ENCODE data around the gene TRPT1. TPM values are rescaled to one million over a fixed set of nuclear protein-coding genes. Genes with fewer than 3 reads are reported as not detected.

Gene TRPT1
- total and polyA plus RNA-seq, 9 of the 15 experiments (the other 6 are each of a cell fraction or from before 2014, with no cell fraction given), result 4.6 to 41.7 (median 23.1) TPM

DNA sequence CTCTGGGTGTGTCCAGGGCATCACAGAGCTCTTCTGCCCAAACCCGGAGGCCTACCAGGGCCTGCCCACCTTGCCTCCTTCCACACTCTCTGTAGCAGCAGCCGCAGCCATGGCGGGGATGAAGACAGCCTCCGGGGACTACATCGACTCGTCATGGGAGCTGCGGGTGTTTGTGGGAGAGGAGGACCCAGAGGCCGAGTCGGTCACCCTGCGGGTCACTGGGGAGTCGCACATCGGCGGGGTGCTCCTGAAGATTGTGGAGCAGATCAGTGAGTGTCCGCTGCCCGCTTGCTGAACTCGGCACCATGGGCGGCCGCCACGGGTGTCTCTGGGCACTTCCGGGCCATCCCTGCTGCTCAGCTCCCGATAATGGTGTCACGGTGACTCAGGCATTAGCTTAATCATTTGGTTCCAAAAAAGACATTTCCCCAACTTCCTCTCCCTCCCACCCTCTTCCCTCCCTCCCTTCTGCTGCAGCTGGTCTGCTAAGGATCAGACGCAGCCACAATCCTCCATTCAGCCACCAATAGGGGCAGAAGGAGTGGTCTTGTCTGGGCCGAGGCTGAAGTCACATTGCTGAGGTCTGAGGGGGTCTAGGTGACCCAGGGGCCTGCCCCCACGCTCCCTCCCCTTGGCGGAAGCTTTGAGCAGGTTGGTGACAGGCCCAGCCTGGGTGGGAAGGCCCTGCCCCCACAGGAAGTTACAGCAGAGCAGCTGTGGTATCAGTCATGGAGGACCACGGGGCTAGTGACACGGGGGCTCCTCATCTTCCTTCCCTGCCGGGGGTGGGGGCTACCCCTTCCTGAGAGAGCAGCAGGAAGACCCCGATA is 18.5 kb downstream of the TRPT1 start (continued):
- TF ChIP-seq, protein P1, sequence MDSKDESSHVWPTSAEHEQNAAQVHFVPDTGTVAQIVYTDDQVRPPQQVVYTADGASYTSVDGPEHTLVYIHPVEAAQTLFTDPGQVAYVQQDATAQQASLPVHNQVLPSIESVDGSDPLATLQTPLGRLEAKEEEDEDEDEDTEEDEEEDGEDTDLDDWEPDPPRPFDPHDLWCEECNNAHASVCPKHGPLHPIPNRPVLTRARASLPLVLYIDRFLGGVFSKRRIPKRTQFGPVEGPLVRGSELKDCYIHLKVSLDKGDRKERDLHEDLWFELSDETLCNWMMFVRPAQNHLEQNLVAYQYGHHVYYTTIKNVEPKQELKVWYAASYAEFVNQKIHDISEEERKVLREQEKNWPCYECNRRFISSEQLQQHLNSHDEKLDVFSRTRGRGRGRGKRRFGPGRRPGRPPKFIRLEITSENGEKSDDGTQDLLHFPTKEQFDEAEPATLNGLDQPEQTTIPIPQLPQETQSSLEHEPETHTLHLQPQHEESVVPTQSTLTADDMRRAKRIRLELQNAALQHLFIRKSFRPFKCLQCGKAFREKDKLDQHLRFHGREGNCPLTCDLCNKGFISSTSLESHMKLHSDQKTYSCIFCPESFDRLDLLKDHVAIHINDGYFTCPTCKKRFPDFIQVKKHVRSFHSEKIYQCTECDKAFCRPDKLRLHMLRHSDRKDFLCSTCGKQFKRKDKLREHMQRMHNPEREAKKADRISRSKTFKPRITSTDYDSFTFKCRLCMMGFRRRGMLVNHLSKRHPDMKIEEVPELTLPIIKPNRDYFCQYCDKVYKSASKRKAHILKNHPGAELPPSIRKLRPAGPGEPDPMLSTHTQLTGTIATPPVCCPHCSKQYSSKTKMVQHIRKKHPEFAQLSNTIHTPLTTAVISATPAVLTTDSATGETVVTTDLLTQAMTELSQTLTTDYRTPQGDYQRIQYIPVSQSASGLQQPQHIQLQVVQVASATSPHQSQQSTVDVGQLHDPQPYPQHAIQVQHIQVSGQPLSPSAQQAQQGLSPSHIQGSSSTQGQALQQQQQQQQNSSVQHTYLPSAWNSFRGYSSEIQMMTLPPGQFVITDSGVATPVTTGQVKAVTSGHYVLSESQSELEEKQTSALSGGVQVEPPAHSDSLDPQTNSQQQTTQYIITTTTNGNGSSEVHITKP (IDR thresholded peaks at IDR 0.05; ENCODE audit: partially characterized antibody), result no peak
- TF ChIP-seq SRSF3 (IDR thresholded peaks at IDR 0.05; ENCODE audit: insufficient read depth, low read length), result no peak; the same call in 1 of the 2 replicates
- TF ChIP-seq ZNF551 (CRISPR knock-in tag; IDR thresholded peaks at IDR 0.05), result no peak
- no peak for TF ChIP-seq STAT5A (IDR thresholded peaks at IDR 0.05; ENCODE audit: borderline replicate concordance, low read length)
- TF ChIP-seq PHB2 (IDR thresholded peaks at IDR 0.05; ENCODE audit: low read depth), result no peak
- TF ChIP-seq TAL1 (IDR thresholded peaks at IDR 0.05), result peak; percentile 42
- no peak for TF ChIP-seq ZNF696 (CRISPR knock-in tag; conservative IDR thresholded peaks at IDR 0.05)
- TF ChIP-seq, protein P2, sequence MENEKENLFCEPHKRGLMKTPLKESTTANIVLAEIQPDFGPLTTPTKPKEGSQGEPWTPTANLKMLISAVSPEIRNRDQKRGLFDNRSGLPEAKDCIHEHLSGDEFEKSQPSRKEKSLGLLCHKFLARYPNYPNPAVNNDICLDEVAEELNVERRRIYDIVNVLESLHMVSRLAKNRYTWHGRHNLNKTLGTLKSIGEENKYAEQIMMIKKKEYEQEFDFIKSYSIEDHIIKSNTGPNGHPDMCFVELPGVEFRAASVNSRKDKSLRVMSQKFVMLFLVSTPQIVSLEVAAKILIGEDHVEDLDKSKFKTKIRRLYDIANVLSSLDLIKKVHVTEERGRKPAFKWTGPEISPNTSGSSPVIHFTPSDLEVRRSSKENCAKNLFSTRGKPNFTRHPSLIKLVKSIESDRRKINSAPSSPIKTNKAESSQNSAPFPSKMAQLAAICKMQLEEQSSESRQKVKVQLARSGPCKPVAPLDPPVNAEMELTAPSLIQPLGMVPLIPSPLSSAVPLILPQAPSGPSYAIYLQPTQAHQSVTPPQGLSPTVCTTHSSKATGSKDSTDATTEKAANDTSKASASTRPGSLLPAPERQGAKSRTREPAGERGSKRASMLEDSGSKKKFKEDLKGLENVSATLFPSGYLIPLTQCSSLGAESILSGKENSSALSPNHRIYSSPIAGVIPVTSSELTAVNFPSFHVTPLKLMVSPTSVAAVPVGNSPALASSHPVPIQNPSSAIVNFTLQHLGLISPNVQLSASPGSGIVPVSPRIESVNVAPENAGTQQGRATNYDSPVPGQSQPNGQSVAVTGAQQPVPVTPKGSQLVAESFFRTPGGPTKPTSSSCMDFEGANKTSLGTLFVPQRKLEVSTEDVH (IDR thresholded peaks at IDR 0.05; ENCODE audit: low read depth, partially characterized antibody), result no peak
- peak; percentile 95 for TF ChIP-seq NFE2 (IDR thresholded peaks at IDR 0.05; ENCODE audit: low read depth)
- TF ChIP-seq, protein P3, sequence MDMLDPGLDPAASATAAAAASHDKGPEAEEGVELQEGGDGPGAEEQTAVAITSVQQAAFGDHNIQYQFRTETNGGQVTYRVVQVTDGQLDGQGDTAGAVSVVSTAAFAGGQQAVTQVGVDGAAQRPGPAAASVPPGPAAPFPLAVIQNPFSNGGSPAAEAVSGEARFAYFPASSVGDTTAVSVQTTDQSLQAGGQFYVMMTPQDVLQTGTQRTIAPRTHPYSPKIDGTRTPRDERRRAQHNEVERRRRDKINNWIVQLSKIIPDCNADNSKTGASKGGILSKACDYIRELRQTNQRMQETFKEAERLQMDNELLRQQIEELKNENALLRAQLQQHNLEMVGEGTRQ (CRISPR knock-in tag; IDR thresholded peaks at IDR 0.05), result 0 out of 2 replicates have a peak, but pooled peaks have one; percentile 10
- TF ChIP-seq ZNF431 (CRISPR knock-in tag; IDR thresholded peaks at IDR 0.05), result no peak; the same call in 1 of the 2 replicates
- TF ChIP-seq PRMT5 (CRISPR knock-in tag; IDR thresholded peaks at IDR 0.05), result no peak
- peak; percentile 93; the same call in 1 of the 2 replicates for TF ChIP-seq NFRKB (IDR thresholded peaks at IDR 0.05; ENCODE audit: low read depth)
- TF ChIP-seq, protein P4, sequence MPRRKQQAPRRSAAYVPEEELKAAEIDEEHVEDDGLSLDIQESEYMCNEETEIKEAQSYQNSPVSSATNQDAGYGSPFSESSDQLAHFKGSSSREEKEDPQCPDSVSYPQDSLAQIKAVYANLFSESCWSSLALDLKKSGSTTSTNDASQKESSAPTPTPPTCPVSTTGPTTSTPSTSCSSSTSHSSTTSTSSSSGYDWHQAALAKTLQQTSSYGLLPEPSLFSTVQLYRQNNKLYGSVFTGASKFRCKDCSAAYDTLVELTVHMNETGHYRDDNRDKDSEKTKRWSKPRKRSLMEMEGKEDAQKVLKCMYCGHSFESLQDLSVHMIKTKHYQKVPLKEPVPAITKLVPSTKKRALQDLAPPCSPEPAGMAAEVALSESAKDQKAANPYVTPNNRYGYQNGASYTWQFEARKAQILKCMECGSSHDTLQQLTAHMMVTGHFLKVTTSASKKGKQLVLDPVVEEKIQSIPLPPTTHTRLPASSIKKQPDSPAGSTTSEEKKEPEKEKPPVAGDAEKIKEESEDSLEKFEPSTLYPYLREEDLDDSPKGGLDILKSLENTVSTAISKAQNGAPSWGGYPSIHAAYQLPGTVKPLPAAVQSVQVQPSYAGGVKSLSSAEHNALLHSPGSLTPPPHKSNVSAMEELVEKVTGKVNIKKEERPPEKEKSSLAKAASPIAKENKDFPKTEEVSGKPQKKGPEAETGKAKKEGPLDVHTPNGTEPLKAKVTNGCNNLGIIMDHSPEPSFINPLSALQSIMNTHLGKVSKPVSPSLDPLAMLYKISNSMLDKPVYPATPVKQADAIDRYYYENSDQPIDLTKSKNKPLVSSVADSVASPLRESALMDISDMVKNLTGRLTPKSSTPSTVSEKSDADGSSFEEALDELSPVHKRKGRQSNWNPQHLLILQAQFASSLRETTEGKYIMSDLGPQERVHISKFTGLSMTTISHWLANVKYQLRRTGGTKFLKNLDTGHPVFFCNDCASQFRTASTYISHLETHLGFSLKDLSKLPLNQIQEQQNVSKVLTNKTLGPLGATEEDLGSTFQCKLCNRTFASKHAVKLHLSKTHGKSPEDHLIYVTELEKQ (CRISPR knock-in tag; IDR thresholded peaks at IDR 0.05), result no peak
- TF ChIP-seq SRSF1 (IDR thresholded peaks at IDR 0.05; ENCODE audit: low read depth, low read length), result no peak
- TF ChIP-seq ZNF668 (CRISPR knock-in tag; IDR thresholded peaks at IDR 0.05), result no peak
